HepG2 (cell line): ENCODE data around the gene GRHL1. TPM values are rescaled to one million over a fixed set of nuclear protein-coding genes. Genes with fewer than 3 reads are reported as not detected.

ENCODE experiments used
- ATRX ChIP-seq: sonication (generic); formaldehyde crosslinking; IDR thresholded peaks from 2 replicates; pipeline ENCODE4 v1.4.0; 2020; ENCODE audit warnings: missing genetic modification reagents, borderline replicate concordance
- CENPT ChIP-seq: sonication (generic); formaldehyde crosslinking; IDR thresholded peaks from 2 replicates; pipeline ENCODE4 v1.8.0; 2022; ENCODE audit warnings: low read depth, mild to moderate bottlenecking, moderate library complexity, missing genetic modification reagents
- GATAD2A ChIP-seq: IDR thresholded peaks from 2 replicates; pipeline ENCODE4 v1.6.1; 2016
- HMGXB4 ChIP-seq, 2 experiments: sonication (generic) in 1 of 2; formaldehyde crosslinking in 1 of 2; IDR thresholded peaks; 2 replicates each; pipeline versions ENCODE4 v1.4.0 to v1.6.1; 2018 to 2020; ENCODE audit warnings: missing genetic modification reagents in 2 of 2, borderline replicate concordance in 1 of 2, low read depth in 1 of 2, mild to moderate bottlenecking in 1 of 2, missing biosample characterization in 1 of 2
- HOXA5 ChIP-seq: sonication (generic); formaldehyde crosslinking; IDR thresholded peaks from 2 replicates; pipeline ENCODE4 v1.4.0; 2020; ENCODE audit warnings: missing genetic modification reagents
- MIXL1 ChIP-seq: IDR thresholded peaks from 2 replicates; pipeline ENCODE4 v1.6.1; 2016
- PCBP1 ChIP-seq: fragments of 200-400 bp; formaldehyde crosslinking; IDR thresholded peaks from 2 replicates; pipeline ENCODE4 v1.6.1; 2017; ENCODE audit warnings: mild to moderate bottlenecking, low read depth, low read length, borderline replicate concordance
- PHF8 ChIP-seq: sonication (generic); formaldehyde crosslinking; IDR thresholded peaks from 2 replicates; pipeline ENCODE4 v1.5.0; 2020; ENCODE audit warnings: missing genetic modification reagents
- RAD21 ChIP-seq: fragments of 450-650 bp; formaldehyde crosslinking; IDR thresholded peaks from 2 replicates; pipeline ENCODE4 v1.5.0; 2020; ENCODE audit warnings: mild to moderate bottlenecking
- REST ChIP-seq, 2 experiments: IDR thresholded peaks; 2 replicates each; pipeline ENCODE4 v1.6.1; 2011 to 2012; ENCODE audit warnings: low read length in 2 of 2, borderline replicate concordance in 1 of 2, low read depth in 1 of 2, mild to moderate bottlenecking in 1 of 2, moderate library complexity in 1 of 2
- RXRB ChIP-seq: IDR thresholded peaks from 2 replicates; pipeline ENCODE4 v1.6.1; 2016; ENCODE audit warnings: borderline replicate concordance, missing genetic modification reagents, missing compliant biosample characterization
- SALL1 ChIP-seq: sonication (generic); formaldehyde crosslinking; IDR thresholded peaks from 2 replicates; pipeline ENCODE4 v1.8.0; 2022; ENCODE audit warnings: mild to moderate bottlenecking, missing genetic modification reagents
- SMC3 ChIP-seq: IDR thresholded peaks from 2 replicates; pipeline ENCODE4 v1.6.1; 2011; ENCODE audit warnings: low read length, improper control_type of control experiment
- STAT5B ChIP-seq: sonication (generic); formaldehyde crosslinking; IDR thresholded peaks from 2 replicates; pipeline ENCODE4 v1.4.0; 2020; ENCODE audit warnings: missing genetic modification reagents
- ZBTB4 ChIP-seq: sonication (generic); formaldehyde crosslinking; IDR thresholded peaks from 2 replicates; pipeline ENCODE4 v1.4.0; 2020; ENCODE audit warnings: missing genetic modification reagents, mild to moderate bottlenecking, borderline replicate concordance
- ZBTB7A ChIP-seq: sonication (generic); formaldehyde crosslinking; IDR thresholded peaks from 2 replicates; pipeline ENCODE4 v1.8.0; 2022; ENCODE audit warnings: mild to moderate bottlenecking, missing genetic modification reagents
- ZIK1 ChIP-seq: sonication (generic); formaldehyde crosslinking; IDR thresholded peaks from 2 replicates; pipeline ENCODE4 v1.5.0; 2020; ENCODE audit warnings: mild to moderate bottlenecking, low read depth, missing genetic modification reagents, borderline replicate concordance
- ZNF10 ChIP-seq: sonication (generic); formaldehyde crosslinking; IDR thresholded peaks from 2 replicates; pipeline ENCODE4 v1.4.0; 2020; ENCODE audit warnings: mild to moderate bottlenecking, low read depth, missing genetic modification reagents, borderline replicate concordance
- ZNF230 ChIP-seq: sonication (generic); formaldehyde crosslinking; IDR thresholded peaks from 2 replicates; pipeline ENCODE4 v1.4.0; 2020; ENCODE audit warnings: mild to moderate bottlenecking, missing genetic modification reagents
- ZNF510 ChIP-seq: sonication (generic); formaldehyde crosslinking; IDR thresholded peaks from 2 replicates; pipeline ENCODE4 v1.4.0; 2020; ENCODE audit warnings: low read depth, mild to moderate bottlenecking, missing genetic modification reagents
- ZNF558 ChIP-seq: sonication (generic); formaldehyde crosslinking; IDR thresholded peaks from 2 replicates; pipeline ENCODE4 v1.9.0; 2022; ENCODE audit warnings: mild to moderate bottlenecking, missing genetic modification reagents, borderline replicate concordance
- ZNF720 ChIP-seq: sonication (generic); formaldehyde crosslinking; IDR thresholded peaks from 2 replicates; pipeline ENCODE4 v1.4.0; 2020; ENCODE audit warnings: missing genetic modification reagents
- polyA plus RNA-seq, 8 experiments: library from polyadenylated mRNA; depleted of rRNA in 3 of 8; stranded (reverse) in 7 of 8; unstranded in 1 of 8; fragments of >200 nt; fragmentation: Illumina TruSeq in 4 of 8; extraction: Trizol in 4 of 8; gene quantifications; 2 replicates each; pipeline versions ENCODE4 v1.2.1 to v1.2.3, GENCODE V29; 2011 to 2016; ENCODE audit warnings: low read depth in 4 of 8, missing spikeins in 1 of 8, mixed read lengths in 1 of 8; ENCODE audit not compliant: insufficient read depth in 1 of 8
- total RNA-seq, 5 experiments: library from RNA; depleted of rRNA; stranded (reverse); fragments of >200 nt; fragmentation: Illumina TruSeq; extraction: Trizol; gene quantifications; 2 replicates each; pipeline ENCODE4 v1.2.3, GENCODE V29; 2016; ENCODE audit warnings: low read depth in 1 of 5

The GRHL1 gene
- total and polyA plus RNA-seq, 2 of the 13 experiments (the other 11 are each of a cell fraction or from before 2014, with no cell fraction given), result 9.3 to 12.0 TPM

GRCh38 chr2:10028407-10028987, 77.0 kb downstream of the GRHL1 start (continued):
- TF ChIP-seq GATAD2A (CRISPR knock-in tag) (0 out of 2 replicates have a peak, but pooled peaks have one; percentile 22), ZBTB7A (peak; percentile 76; the same call in 1 of the 2 replicates), ZIK1 (no peak), MIXL1 (CRISPR knock-in tag) (no peak), PCBP1 (0 out of 2 replicates have a peak, but pooled peaks have one; percentile 33), PHF8 (peak; percentile 5; the same call in 1 of the 2 replicates), HMGXB4 (CRISPR knock-in tag; IDR thresholded peaks at IDR 0.05; ENCODE audit: borderline replicate concordance in 1 of 2, low read depth in 1 of 2) (peak; percentile 33 to 52; a peak in 1 of 4 replicates), RAD21 (CRISPR knock-in tag) (peak; percentile 72), ZNF10 (no peak), ZBTB4 (CRISPR knock-in tag) (0 out of 2 replicates have a peak, but pooled peaks have one; percentile 12), STAT5B (CRISPR knock-in tag) (no peak), ZNF720 (CRISPR knock-in tag) (no peak), ZNF230 (CRISPR knock-in tag) (0 out of 2 replicates have a peak, but pooled peaks have one; percentile 64), SALL1 (CRISPR knock-in tag) (peak; percentile 34), SMC3 (no peak; the same call in 1 of the 2 replicates), ATRX (CRISPR knock-in tag) (no peak), ZNF510 (CRISPR knock-in tag) (no peak), HOXA5 (no peak), ZNF558 (CRISPR knock-in tag) (0 out of 2 replicates have a peak, but pooled peaks have one; percentile 32), CENPT (no peak), RXRB (peak; percentile 34; the same call in 1 of the 2 replicates), REST (IDR thresholded peaks at IDR 0.05; ENCODE audit: borderline replicate concordance in 1 of 2, low read depth in 1 of 2, low read length in 2 of 2) (no peak)
